GM21360 (cell line): ENCODE measurements around the gene UBE2S.
"Not testable (repeated sequence)": the region's sequence is repeated elsewhere in the genome, so short reads cannot be mapped to it uniquely, and the experiment has no call there.

ENCODE experiments used
- ATAC-seq: cut with Tn5 transposase; IDR thresholded peaks from one replicate; pipeline ENCODE4 v1.9.1; 2021; ENCODE audit warnings: mild to moderate bottlenecking, moderate library complexity; ENCODE audit not compliant: unreplicated experiment

UBE2S gene

GRCh38 chr19:55406826-55407549 lies 600 bp downstream of the UBE2S start:
- no peak for ATAC-seq

- ATAC-seq = no peak
These were observed 1.3 kb downstream of the UBE2S start for GRCh38 chr19:55406091-55406825.

GRCh38 chr19:55405638-55406037 lies 1.9 kb downstream of the UBE2S start:
- ATAC-seq = no peak

- ATAC-seq = no peak
These were observed 5.1 kb downstream of the UBE2S start for GRCh38 chr19:55402509-55402908.

- not testable (repeated sequence) for ATAC-seq
These were observed 6.2 kb downstream of the UBE2S start for GRCh38 chr19:55401390-55401789.

GRCh38 chr19:55400281-55401087 lies 7.1 kb downstream of the UBE2S start:
- no peak for ATAC-seq

- ATAC-seq = no peak
These were observed 9.2 kb downstream of the UBE2S start for GRCh38 chr19:55398200-55398925.

GRCh38 chr19:55392820-55393761 lies 14.5 kb downstream of the UBE2S start:
- no peak for ATAC-seq

- no peak for ATAC-seq
These were observed 15.6 kb downstream of the UBE2S start for GRCh38 chr19:55391702-55392615.

GRCh38 chr19:55391191-55391670 lies 16.4 kb downstream of the UBE2S start:
- ATAC-seq = no peak

GRCh38 chr19:55390461-55390880 lies 17.1 kb downstream of the UBE2S start:
- no peak for ATAC-seq

GRCh38 chr19:55389386-55390317 lies 17.9 kb downstream of the UBE2S start:
- ATAC-seq = no peak

- ATAC-seq = no peak
These were observed 19.7 kb downstream of the UBE2S start for GRCh38 chr19:55387736-55388497.

- ATAC-seq = no peak
These were observed 21.1 kb downstream of the UBE2S start for GRCh38 chr19:55386493-55386971.

- peak; percentile 51 for ATAC-seq
These were observed 21.7 kb downstream of the UBE2S start, which contains the start of gene RPL28 for GRCh38 chr19:55385724-55386492. RPL28 (plus strand) TSS chr19:55385932; CDS start chr19:55386358, 426 bp downstream.
